Adrenal gland (tissue), 5 donors: ENCODE data around the gene GPRIN3.

ENCODE experiments used
- POLR2A ChIP-seq, 2 donors: fragments of 450-650 bp; IDR thresholded peaks; one replicate each; pipeline ENCODE4 v1.6.1; 2017; ENCODE audit warnings: antibody characterized with exemption in 2 of 2, mild to moderate bottlenecking in 2 of 2, moderate library complexity in 1 of 2
- TF ChIP-seq, protein P1 (sequence below), 6 experiments: fragments of 450-650 bp in 4 of 6; fragments of 200-600 bp in 2 of 6; sonication (generic) in 1 of 6; IDR thresholded peaks; 1 replicate in 5 of 6; 2 replicates in 1 of 6; pipeline versions ENCODE4 v1.5.1 to v1.8.0; 2016 to 2021; ENCODE audit warnings: antibody characterized with exemption in 6 of 6, mild to moderate bottlenecking in 2 of 6, moderate library complexity in 1 of 6
- donor health status: DM: no; HTN: no; CAD: no.

DNA sequence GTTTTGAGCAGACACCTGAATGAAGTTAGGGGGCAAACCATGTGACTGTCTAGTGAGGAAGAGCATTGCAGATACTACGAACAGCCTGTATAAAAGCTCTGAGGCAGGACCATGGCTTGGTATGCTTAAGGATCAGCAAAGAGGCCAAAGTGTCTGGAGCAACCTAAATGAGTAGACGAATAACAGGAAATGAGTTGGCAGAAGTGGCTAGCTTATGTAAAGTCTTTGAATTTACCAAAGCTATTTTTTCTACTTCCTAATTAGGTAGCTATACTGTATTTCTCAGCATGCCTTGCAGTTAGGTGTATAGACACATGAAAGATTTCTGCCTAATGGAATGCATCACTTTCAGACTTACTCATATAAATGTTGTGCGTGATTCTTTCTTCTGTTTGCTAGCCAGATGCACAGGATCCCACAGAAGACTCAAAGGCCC lies 9.3 kb upstream of the GPRIN3 start:
- TF ChIP-seq, protein P1, sequence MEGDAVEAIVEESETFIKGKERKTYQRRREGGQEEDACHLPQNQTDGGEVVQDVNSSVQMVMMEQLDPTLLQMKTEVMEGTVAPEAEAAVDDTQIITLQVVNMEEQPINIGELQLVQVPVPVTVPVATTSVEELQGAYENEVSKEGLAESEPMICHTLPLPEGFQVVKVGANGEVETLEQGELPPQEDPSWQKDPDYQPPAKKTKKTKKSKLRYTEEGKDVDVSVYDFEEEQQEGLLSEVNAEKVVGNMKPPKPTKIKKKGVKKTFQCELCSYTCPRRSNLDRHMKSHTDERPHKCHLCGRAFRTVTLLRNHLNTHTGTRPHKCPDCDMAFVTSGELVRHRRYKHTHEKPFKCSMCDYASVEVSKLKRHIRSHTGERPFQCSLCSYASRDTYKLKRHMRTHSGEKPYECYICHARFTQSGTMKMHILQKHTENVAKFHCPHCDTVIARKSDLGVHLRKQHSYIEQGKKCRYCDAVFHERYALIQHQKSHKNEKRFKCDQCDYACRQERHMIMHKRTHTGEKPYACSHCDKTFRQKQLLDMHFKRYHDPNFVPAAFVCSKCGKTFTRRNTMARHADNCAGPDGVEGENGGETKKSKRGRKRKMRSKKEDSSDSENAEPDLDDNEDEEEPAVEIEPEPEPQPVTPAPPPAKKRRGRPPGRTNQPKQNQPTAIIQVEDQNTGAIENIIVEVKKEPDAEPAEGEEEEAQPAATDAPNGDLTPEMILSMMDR (IDR thresholded peaks at IDR 0.05) = no peak
- TF ChIP-seq POLR2A (IDR thresholded peaks at IDR 0.05) = no peak
